GM12878 (cell line): ENCODE data around the gene DUS3L. TPM values are rescaled to one million over a fixed set of nuclear protein-coding genes. Genes with fewer than 3 reads are reported as not detected.

Source experiments
- ATAC-seq: fragments of 200-7000 bp; cut with Tn5 transposase; 3 replicates; pipeline ENCODE4 v1.9.1; 2020; ENCODE audit warnings: mild to moderate bottlenecking, moderate library complexity
- BruUV-seq: library from RNA; stranded (reverse); fragments of 400-500 nt; replicated peaks from 2 replicates; lab custom pipeline; 2021; lab: Mats Ljungman, UMichigan
- CTCF ChIA-PET: fragments of 300-600 bp; sonication (Branson Sonifier 250); formaldehyde crosslinking; extraction: SDS; loops from one replicate; lab custom pipeline; 2021; ENCODE audit warnings: inconsistent platforms; lab: Yijun Ruan, JAX
- POLR2A ChIA-PET: fragments of 350-600 bp; formaldehyde crosslinking; extraction: SDS; loops from one replicate; lab custom pipeline; 2021; ENCODE audit warnings: inconsistent platforms; lab: Charles Lee
- RAD21 ChIA-PET: fragments of 300-600 bp; sonication (Branson Sonifier 250); formaldehyde crosslinking; loops from one replicate; lab custom pipeline; 2023; ENCODE audit warnings: antibody characterized with exemption; ENCODE audit not compliant: unreplicated experiment; lab: Charles Lee
- SMC1A ChIA-PET: fragments of 300-600 bp; sonication (Branson Sonifier 250); formaldehyde crosslinking; loops from one replicate; lab custom pipeline; 2023; ENCODE audit not compliant: unreplicated experiment, uncharacterized antibody; lab: Charles Lee
- DNase-seq: peaks from one replicate; pipeline ENCODE4 v3.0.0-alpha.2; 2011; ENCODE audit warnings: low read depth, low spot score
- FAIRE-seq: peaks from 3 replicates; lab custom pipeline; 2011; peaks lifted over from hg19 to GRCh38; lab: Jason Lieb, UNC
- H2AFZ ChIP-seq: 2 replicates; pipeline ENCODE4 v1.6.0; 2011; ENCODE audit warnings: low read depth, low read length, control low read depth; ENCODE audit not compliant: control insufficient read depth
- H3K27ac ChIP-seq: 2 replicates; pipeline ENCODE4 v1.5.1; 2011; ENCODE audit warnings: control low read depth; ENCODE audit not compliant: control insufficient read depth, insufficient read depth
- H3K27me3 ChIP-seq, 2 experiments: replicated peaks in 1 of 2; 2 replicates each; pipeline versions ENCODE4 v1.6.0 to v1.6.1; 2011; ENCODE audit warnings: low read length in 1 of 2; ENCODE audit not compliant: control insufficient read depth in 2 of 2, insufficient read depth in 2 of 2
- H3K36me3 ChIP-seq, 2 experiments: 2 replicates each; pipeline ENCODE4 v1.5.1; 2011; ENCODE audit warnings: low read length in 1 of 2; ENCODE audit not compliant: control insufficient read depth in 2 of 2, insufficient read depth in 2 of 2
- H3K4me1 ChIP-seq: 2 replicates; pipeline ENCODE4 v1.6.1; 2011; ENCODE audit warnings: mild to moderate bottlenecking, low read length, moderate library complexity, mixed read lengths; ENCODE audit not compliant: control insufficient read depth, insufficient read depth
- H3K4me2 ChIP-seq: 2 replicates; pipeline ENCODE4 v1.6.0; 2011; ENCODE audit warnings: control low read depth; ENCODE audit not compliant: control insufficient read depth, insufficient read depth
- H3K4me3 ChIP-seq: fragments of 200-600 bp; sonication (generic); 2 replicates; pipeline ENCODE4 v1.5.1; 2016
- H3K79me2 ChIP-seq: 2 replicates; pipeline ENCODE4 v1.6.0; 2011; ENCODE audit warnings: low read length; ENCODE audit not compliant: control insufficient read depth, insufficient read depth
- H3K9ac ChIP-seq: 2 replicates; pipeline ENCODE4 v1.8.0; 2011; ENCODE audit warnings: low read length, control low read depth, mixed read lengths; ENCODE audit not compliant: control insufficient read depth, insufficient read depth
- H3K9me3 ChIP-seq: replicated peaks from 3 replicates; pipeline ENCODE4 v1.5.1; 2011; ENCODE audit warnings: mild to moderate bottlenecking, low read length; ENCODE audit not compliant: control insufficient read depth, insufficient read depth
- H4K20me1 ChIP-seq: 2 replicates; pipeline ENCODE4 v1.6.0; 2011; ENCODE audit not compliant: control insufficient read depth, insufficient read depth
- MEF2B ChIP-seq: fragments of 450-650 bp; IDR thresholded peaks from 2 replicates; pipeline ENCODE4 v1.6.1; 2018; ENCODE audit warnings: mild to moderate bottlenecking, moderate library complexity; ENCODE audit not compliant: partially characterized antibody, poor library complexity, severe bottlenecking
- RELA ChIP-seq: fragments of 450-650 bp; IDR thresholded peaks from 2 replicates; pipeline ENCODE4 v1.8.0; 2014; ENCODE audit warnings: borderline replicate concordance; ENCODE audit not compliant: partially characterized antibody
- SREBF2 ChIP-seq: IDR thresholded peaks from 2 replicates; pipeline ENCODE4 v1.6.1; 2012; ENCODE audit warnings: mild to moderate bottlenecking, low read length
- WGBS: methylation state at CpG from one replicate; pipeline ENCODE4 v1.1.6; 2016; ENCODE audit warnings: low lambda C conversion rate; ENCODE audit not compliant: insufficient replicate concordance, insufficient coverage; ENCODE audit errors: missing lambda C conversion rate; 5-methylcytosine and 5-hydroxymethylcytosine counted together
- in situ Hi-C: fragments of 300-500 bp; cut with MboI; formaldehyde crosslinking; loops from 9 replicates; pipeline ENCODE4 v1.14.3; 2018; ENCODE audit warnings: mixed read lengths
- intact Hi-C: fragments of 100-400 bp; cut with micrococcal nuclease; formaldehyde crosslinking; loops from one replicate; pipeline ENCODE4 v1.14.2; 2022; ENCODE audit not compliant: unreplicated experiment
- polyA plus RNA-seq, 11 experiments: library from polyadenylated mRNA; depleted of rRNA in 4 of 11; unstranded in 6 of 11; stranded (reverse) in 5 of 11; fragments of >200 nt; fragmentation: Nextera tagmentation in 4 of 11; fragmentation: Illumina TruSeq in 1 of 11; extraction: Ambion mirVana in 4 of 11; extraction: Trizol in 1 of 11; gene quantifications; 1 replicate in 1 of 11; 2 replicates in 10 of 11; pipeline versions ENCODE4 v1.2.1 to v1.2.3, GENCODE V29; 2011 to 2016; ENCODE audit warnings: inconsistent platforms in 2 of 11, missing spikeins in 2 of 11, low read depth in 1 of 11
- total RNA-seq, 4 experiments: library from RNA; depleted of rRNA in 3 of 4; stranded (reverse); fragments of >200 nt in 3 of 4; fragmentation: Illumina TruSeq in 1 of 4; extraction: Trizol in 1 of 4; gene quantifications; 2 replicates each; pipeline versions ENCODE4 v1.2.1 to v1.2.3, GENCODE V29; 2013 to 2021

DUS3L gene
- total and polyA plus RNA-seq, 10 of the 15 experiments (the other 5 are each of a cell fraction or from before 2014, with no cell fraction given): 0.64 to 47.6 (median 31.1) TPM

DNA sequence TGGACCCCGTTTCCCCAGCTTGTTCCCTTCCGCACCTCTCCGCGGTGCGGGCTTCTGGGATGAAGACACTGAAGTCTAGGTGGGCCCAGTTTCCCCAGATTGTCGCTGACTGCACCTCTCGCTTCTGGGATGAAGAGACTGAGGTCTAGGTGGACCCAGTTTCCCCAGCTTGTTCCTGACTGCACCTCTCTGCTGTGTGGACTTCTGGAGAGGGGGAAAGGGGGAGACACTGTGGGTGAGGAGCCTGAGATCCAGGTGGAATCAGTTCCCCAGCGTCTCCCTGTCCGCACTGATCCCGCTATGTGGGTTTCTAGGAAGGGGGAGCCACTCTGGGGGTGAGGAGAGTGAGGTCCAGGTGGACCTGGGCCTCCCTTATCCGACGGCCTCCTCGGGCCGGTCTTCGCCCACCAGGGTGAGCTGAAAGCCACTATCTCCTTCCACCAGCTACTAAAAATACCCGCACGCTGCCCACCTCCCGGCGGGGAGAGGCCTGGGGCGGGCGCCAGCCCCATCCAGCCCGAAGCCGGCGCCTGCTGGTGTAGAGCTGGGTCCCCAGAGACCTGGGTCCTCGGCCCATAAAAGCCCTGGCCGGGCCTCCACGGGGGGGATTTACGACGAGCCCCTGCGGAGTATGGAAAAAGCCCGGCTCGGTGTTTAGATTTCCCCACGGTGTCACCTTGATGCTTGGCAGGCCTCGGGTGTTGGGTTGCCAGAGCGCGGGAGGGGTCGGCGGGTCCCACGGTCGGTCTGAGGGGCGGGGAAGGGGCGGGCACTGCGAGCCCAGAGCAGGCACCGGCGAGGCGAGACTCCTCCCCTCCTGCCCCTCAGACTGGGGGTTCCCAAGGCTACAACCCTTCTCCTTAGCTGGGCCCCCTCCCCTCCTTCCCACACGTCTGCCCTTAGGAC, 38.0 kb upstream of the DUS3L start:
- H3K9ac ChIP-seq: peak overlapping the region; percentile 82
- no peaks in the 10 kb centered on the region for H3K9me3 ChIP-seq
- peaks cover 0 to 4% of the 10 kb centered on the region in 2 experiments; a peak in 2 of 4 replicates for H3K27me3 ChIP-seq
- WGBS: 2% methylated on average over 40 of the region's 47 CpGs
- peak overlapping the region; percentile 70; the same call in 1 of the 2 replicates for H3K27ac ChIP-seq
- intact Hi-C loops: no loop called here
- POLR2A ChIA-PET: interaction anchor here (0.7 kb wide), 2 partner anchors 109 to 361 kb away, joined by 3 to 7 read pairs; partner anchors contain the start of gene LONP1
- H3K79me2 ChIP-seq: no peaks in the 10 kb centered on the region
- FAIRE-seq (no peak), ATAC-seq (peak; percentile 55), DNase-seq (no peak)
- CTCF ChIA-PET: interaction anchor here (2.7 kb wide), 1 partner anchor 25 kb away, joined by 10 read pairs; no protein-coding TSS in a partner anchor
- SMC1A ChIA-PET: interaction anchor here (0.9 kb wide), 1 partner anchor 25 kb away, joined by 3 read pairs; no protein-coding TSS in a partner anchor
- peaks cover 24% of the 10 kb centered on the region for H3K4me1 ChIP-seq
- peak overlapping the region; percentile 93 for H3K4me2 ChIP-seq
- TSS peak; percentile 96 for BruUV-seq
- peak overlapping the region; percentile 63 for H3K4me3 ChIP-seq
- RAD21 ChIA-PET: no interaction called here
- in situ Hi-C loops: no loop called here
- H3K36me3 ChIP-seq: no peaks in the 10 kb centered on the region
- H4K20me1 ChIP-seq: no peaks in the 10 kb centered on the region
- H2AFZ ChIP-seq: peak overlapping the region; percentile 87
- TF ChIP-seq SREBF2: no peak
- TF ChIP-seq RELA: no peak
- peak; percentile 75 for TF ChIP-seq MEF2B
